HK-2 (cell line): ENCODE measurements around the gene CES3.
"Not testable (repeated sequence)": the region's sequence is repeated elsewhere in the genome, so short reads cannot be mapped to it uniquely, and the experiment has no call there.

Experiments used
- DNase-seq: peaks from one replicate; pipeline ENCODE4 v3.0.0-alpha.2; 2018; ENCODE audit not compliant: unreplicated experiment

CES3 gene

GRCh38 chr16:66945939-66946338 is 15.1 kb upstream of the CES3 start:
- no peak for DNase-seq

- DNase-seq, result no peak
Measured at GRCh38 chr16:66946541-66946940, 14.5 kb upstream of the CES3 start.

GRCh38 chr16:66946974-66947301 is 14.1 kb upstream of the CES3 start:
- no peak for DNase-seq

GRCh38 chr16:66947302-66948065 is 13.6 kb upstream of the CES3 start:
- DNase-seq, result peak; percentile 80

- peak; percentile 41 for DNase-seq
Measured at GRCh38 chr16:66948134-66948836, 12.8 kb upstream of the CES3 start.

- DNase-seq, result no peak
Measured at GRCh38 chr16:66948837-66949225, 12.2 kb upstream of the CES3 start.

- no peak for DNase-seq
Measured at GRCh38 chr16:66949472-66949871, 11.6 kb upstream of the CES3 start.

GRCh38 chr16:66950437-66950836 is 10.6 kb upstream of the CES3 start:
- no peak for DNase-seq

GRCh38 chr16:66950971-66951790 is 9.9 kb upstream of the CES3 start:
- DNase-seq, result no peak

GRCh38 chr16:66952430-66953110 is 8.5 kb upstream of the CES3 start:
- no peak for DNase-seq

- no peak for DNase-seq
Measured at GRCh38 chr16:66953462-66954096, 7.5 kb upstream of the CES3 start.

GRCh38 chr16:66954097-66954659 is 6.9 kb upstream of the CES3 start:
- peak; percentile 77 for DNase-seq

- not testable (repeated sequence) for DNase-seq
Measured at GRCh38 chr16:66955363-66956153, 5.5 kb upstream of the CES3 start.

GRCh38 chr16:66956154-66956457 is 5.0 kb upstream of the CES3 start:
- DNase-seq, result not testable (repeated sequence)

GRCh38 chr16:66958857-66959703 is 2.0 kb upstream of the CES3 start:
- no peak for DNase-seq

GRCh38 chr16:66959704-66960161 is 1.3 kb upstream of the CES3 start:
- no peak for DNase-seq

GRCh38 chr16:66960270-66960669 is 796 bp upstream of the CES3 start:
- DNase-seq, result no peak

- DNase-seq, result no peak
Measured at GRCh38 chr16:66961914-66962313, 848 bp downstream of the CES3 start.

- DNase-seq, result no peak
Measured at GRCh38 chr16:66964049-66964448, 3.0 kb downstream of the CES3 start.

- no peak for DNase-seq
Measured at GRCh38 chr16:66968847-66969246, 7.8 kb downstream of the CES3 start.
